Measurements from ENCODE around the gene FGF22.
A peak's percentile ranks its signal among the peaks of the same experiment; 100 is the strongest.
"Not testable (repeated sequence)": the region's sequence is repeated elsewhere in the genome, so short reads cannot be mapped to it uniquely, and the experiment has no call there.

Gene FGF22

DNA sequence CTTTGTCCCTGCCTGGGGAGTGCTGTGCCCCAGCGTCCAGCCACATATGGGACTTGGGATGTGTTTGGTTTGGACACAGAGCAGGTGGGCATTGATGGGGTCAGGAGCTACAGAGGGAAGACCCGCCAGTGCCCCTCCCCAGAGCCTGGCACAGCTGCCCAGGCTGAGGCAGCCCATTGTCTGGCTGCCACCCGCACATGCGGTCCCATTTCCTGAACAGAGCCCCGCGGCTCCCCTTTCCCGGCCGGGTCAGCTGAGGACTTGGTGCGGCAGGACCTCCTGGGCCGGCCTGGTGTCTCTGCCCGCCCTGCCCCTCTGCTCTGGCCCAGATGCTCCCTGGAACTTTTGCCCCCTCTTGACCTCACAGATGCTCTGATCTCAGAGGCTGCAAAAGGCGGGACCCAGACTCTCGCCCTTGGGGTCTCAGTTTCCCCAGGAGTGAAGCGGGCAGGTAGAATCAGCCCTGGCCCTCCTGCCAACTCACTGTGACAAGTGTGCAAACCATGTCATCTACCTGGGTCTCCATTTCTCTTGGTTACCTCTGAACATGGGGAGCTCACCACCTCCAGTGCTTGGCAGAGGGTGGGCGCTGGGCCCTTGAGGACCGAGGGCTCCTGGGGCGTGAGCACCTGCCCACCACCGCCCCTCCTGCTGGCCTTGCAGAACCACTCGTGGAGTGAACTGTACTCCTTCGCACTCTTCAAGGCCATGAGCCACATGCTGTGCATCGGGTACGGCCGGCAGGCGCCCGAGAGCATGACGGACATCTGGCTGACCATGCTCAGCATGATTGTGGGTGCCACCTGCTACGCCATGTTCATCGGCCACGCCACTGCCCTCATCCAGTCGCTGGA lies 32.2 kb upstream of the FGF22 start:
- DNase-seq: no peak

GRCh38 chr19:608155-609003 lies 31.3 kb upstream of the FGF22 start:
- no peak for DNase-seq

- peak; percentile 72 to 88 (median 80) for DNase-seq
Measured at GRCh38 chr19:609004-609346, 30.7 kb upstream of the FGF22 start.

GRCh38 chr19:610071-610800 lies 29.4 kb upstream of the FGF22 start:
- no peak for DNase-seq

GRCh38 chr19:610801-611480 lies 28.7 kb upstream of the FGF22 start:
- DNase-seq: peak in 3 of 4 experiments; percentile 29 to 59 (median 52)

GRCh38 chr19:611481-611868 lies 28.2 kb upstream of the FGF22 start:
- DNase-seq: no peak

DNA sequence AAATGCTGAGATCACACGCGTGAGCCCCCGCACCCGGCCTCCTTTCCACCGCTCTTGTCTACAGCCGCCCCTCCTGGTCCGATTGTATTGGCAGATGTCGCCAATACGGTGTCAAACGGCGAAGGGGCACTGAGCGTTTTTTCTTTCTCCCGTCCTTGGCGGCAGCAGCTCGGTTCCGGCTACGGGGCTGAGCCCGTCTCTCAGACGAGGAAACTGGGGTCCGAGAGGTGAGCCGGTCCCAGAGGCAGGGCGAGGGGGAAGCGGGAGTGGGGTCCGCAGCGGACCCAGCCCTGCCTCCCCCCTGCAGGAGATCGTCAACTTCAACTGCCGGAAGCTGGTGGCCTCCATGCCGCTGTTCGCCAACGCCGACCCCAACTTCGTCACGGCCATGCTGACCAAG lies 26.7 kb upstream of the FGF22 start:
- no peak for DNase-seq

- DNase-seq: no peak
Measured at GRCh38 chr19:613732-614567, 25.7 kb upstream of the FGF22 start.

GRCh38 chr19:615619-616018 lies 24.1 kb upstream of the FGF22 start:
- DNase-seq: peak in 3 of 4 experiments; percentile 36 to 70 (median 48)

GRCh38 chr19:616062-616700 lies 23.5 kb upstream of the FGF22 start:
- DNase-seq: no peak

DNA sequence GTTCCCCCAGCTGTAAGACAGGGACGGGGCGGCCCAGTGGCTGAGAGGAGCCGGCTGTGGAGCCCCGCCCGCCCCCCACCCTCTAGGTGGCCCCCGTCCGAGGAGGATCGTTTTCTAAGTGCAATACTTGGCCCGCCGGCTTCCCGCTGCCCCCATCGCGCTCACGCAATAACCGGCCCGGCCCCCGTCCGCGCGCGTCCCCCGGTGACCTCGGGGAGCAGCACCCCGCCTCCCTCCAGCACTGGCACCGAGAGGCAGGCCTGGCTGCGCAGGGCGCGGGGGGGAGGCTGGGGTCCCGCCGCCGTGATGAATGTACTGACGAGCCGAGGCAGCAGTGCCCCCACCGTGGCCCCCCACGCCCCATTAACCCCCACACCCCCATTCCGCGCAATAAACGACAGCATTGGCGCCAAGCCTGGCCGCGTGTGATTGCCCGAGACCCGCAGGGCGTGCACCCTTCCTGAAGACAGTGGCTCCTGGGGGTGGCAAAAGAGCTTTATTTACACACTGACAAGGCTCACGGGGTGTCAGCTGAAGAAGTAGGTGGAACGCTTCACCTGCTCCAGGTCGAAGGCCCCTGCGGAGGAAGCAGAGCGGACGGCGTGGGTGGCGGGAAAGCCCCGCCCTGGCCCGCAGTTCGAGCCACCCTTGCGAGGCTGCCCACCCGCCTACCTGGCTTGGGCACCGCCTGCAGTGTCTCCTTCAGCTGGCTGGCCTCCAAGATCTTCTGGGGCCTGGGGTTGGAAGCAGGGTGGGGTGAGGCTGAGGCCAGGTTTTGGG lies 22.7 kb upstream of the FGF22 start:
- no peak for DNase-seq

DNA sequence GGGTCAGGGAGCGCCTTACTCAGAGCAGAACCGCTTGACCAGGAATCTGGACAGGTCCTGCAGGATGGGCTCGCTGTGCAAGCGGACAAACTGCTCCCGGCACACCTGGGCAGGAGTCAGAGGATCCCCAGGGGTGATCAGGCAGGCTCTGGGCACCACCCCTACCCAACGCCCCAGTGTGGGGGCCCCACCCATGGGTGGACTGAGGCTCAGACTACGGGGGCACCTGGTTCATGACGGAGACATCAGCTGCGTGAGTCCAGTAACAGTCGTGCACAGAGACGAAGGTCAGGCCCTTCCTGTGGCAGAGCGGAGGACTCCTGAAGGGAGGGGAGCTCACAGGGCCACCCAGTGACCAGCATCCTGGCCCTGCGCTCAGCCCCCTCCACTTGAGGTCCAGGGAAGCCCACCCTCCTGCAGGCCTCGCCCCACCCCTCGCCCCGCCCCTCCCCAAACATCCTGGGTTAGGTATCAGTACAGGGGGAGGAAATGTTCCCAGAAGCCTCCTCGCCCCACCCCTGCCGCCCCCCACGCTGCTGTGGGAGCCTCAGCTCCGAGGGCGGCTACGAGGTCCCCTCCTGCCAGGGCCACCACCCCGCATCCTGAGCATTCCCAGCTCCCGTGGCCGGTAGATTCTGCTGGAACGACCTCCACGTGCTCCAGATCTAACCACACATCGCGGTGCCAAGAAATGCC lies 22.0 kb upstream of the FGF22 start:
- no peak for DNase-seq

DNA sequence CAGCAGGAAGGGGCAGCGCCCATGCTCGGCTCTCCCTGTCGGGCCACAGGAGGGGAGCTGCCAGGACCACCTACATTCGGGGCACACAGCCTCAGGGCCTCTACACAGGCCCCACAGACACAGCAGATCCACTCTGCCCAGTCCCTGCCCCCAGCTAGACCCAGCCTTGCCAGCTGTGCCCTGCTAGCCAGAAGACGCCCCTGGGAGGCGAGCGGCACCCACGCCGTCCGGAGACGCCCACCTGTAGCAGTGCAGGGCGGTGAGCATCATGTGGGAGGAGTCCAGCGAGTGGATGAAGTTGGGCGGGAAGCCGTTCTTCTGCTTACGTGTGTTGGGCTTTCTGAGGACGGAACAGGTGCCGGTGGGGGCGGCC lies 21.4 kb upstream of the FGF22 start:
- no peak for DNase-seq

- DNase-seq: no peak
Measured at GRCh38 chr19:618674-619285, 20.9 kb upstream of the FGF22 start.

GRCh38 chr19:619286-620002 lies 20.2 kb upstream of the FGF22 start:
- no peak for DNase-seq

GRCh38 chr19:620166-620862 lies 19.4 kb upstream of the FGF22 start:
- DNase-seq: no peak

DNA sequence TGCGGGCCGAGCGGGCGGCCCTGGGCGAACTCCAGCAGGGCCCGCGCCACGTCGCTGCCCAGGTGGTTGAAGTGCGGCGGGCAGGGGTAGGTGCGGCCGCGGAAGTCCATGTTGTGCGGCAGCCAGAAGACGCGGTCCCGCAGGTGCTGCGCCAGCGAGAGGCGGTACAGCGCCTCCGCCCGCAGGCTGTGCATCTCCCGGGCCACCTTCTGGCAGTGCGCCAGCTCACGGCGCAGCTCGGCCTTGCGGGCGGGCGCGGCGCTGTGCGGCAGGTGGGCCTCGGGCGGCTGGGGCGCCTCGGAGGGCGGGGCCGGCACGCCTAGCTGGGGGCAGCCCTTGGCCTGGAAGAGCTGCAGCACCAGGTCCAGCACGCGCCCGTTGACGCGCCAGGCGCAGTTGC lies 18.5 kb upstream of the FGF22 start:
- not testable (repeated sequence) for DNase-seq

GRCh38 chr19:621819-622218 lies 17.9 kb upstream of the FGF22 start:
- no peak for DNase-seq

Measured in suppressor macrophage (primary cell).